HG02610 (cell line): Measurements from ENCODE around the gene CASP8.

ENCODE experiments used
- ATAC-seq: cut with Tn5 transposase; IDR thresholded peaks from one replicate; pipeline ENCODE4 v1.9.1; 2021; ENCODE audit warnings: mild to moderate bottlenecking, moderate library complexity; ENCODE audit not compliant: unreplicated experiment

Gene CASP8

DNA sequence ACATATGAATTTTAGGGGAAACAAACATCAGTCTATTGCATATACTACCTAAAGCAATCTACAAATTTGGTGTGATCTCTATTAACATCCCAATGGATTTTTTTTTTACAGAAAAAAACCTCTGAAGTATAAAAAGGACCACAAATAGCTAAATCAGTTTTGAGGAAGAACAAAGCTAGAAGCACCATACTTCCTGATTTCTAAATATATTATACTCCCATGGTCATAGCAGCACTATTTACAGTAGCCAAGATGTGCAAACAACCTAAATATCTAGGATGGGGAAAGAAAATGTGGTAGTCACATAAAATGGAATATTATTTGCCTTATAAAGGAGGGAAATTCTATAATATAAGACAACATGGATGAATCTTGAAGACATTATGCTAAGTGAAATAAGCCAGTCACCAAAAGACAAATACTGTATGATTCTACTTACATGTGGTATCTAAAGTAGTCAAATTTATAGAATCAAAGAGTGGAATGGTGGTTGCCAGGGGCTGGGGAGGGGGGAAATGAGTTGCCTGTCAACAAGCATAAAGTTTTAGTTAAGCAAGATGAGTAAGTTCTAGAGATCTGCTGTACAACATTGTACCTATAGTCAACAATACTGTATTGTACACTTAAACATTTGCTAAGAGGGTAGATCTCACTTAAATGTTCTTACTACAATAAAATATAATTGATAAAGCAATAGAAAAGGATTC, 17.6 kb upstream of the CASP8 start:
- ATAC-seq: no peak

DNA sequence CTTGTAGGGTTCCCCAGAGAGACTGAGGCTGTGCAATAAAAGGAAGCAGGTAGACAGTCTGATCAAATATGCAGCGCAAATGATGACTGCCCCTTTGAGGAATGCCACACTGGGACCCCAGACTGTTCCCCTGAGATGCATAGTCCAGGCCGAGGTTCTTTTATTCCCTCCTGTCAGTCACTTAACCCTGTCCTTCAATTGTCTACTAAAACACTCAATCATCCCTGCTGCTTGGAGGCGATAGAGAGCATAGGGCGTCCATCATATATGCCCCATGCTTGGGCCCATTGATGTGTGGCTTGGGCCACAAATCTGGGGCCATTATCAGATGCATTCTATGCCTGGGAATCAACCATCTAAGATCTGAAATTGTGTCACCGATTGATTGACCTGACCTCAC, 15.5 kb upstream of the CASP8 start:
- ATAC-seq: no peak

DNA sequence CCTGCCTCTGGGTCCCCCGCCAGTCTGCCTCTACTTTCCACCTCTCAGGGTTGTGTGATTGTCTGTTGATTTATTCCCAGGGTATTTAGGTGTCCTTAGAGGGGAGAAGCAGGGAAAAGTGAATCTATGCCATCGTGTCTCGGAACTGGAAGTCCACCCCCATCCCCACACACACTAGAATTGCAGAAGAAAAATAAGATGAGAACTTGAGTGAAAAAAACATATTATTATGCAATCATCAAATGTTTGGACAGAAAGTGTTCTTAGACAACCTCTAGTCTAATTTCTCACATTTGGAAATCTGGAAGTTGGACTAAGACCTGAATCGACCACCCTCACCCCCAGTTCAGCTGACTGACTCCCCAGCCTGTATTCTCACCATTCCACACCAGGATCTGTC, 14.1 kb upstream of the CASP8 start:
- ATAC-seq: no peak

DNA sequence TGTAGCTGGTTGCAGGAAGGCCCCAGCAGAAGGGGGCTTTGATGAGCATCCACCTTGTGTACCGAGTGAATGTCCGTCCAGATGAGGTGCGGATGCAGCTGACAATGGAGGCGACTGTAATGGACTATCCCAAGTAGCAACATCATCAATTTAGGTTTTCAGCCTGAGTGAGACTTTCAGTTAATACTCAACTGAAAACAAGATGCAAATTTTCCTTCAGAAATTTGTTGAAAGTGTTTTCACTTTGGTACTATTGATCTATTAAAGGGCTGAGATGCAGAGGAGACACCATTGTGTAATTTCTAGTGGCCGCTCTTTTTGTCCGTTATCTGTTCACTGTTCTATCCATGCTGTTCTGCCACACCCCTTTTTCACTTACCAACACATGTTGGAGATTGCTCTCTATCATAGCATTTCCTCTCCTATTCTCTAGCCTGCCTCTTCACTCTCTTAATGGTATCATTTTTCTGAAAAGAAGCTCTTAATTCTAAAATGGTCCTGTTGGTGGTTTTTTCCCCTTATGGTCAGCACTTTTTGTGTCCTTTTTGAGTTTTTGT, 12.0 kb upstream of the CASP8 start:
- no peak for ATAC-seq

- no peak for ATAC-seq
Observed at GRCh38 chr2:201249889-201250288, 10.4 kb upstream of the CASP8 start.

DNA sequence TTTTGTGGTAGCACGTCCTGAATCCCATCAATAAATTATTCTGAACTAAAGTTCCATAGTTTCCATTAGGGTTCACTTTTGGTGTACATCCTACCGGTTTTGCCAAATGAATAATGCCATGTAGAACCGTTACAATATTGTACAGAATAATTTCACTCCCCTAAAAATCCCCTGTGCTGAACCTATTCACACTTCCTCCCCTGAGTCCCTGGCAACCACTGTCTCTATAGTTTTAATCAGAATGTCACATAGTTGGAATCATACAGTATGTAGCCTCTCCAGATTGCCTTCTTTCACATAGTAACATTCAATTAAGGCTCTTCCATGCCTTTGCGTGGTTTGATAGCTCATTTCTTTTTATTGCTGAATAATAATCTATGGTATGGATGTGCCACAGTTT, 9.6 kb upstream of the CASP8 start:
- no peak for ATAC-seq

GRCh38 chr2:201254081-201254730, 6.1 kb upstream of the CASP8 start:
- ATAC-seq: no peak

DNA sequence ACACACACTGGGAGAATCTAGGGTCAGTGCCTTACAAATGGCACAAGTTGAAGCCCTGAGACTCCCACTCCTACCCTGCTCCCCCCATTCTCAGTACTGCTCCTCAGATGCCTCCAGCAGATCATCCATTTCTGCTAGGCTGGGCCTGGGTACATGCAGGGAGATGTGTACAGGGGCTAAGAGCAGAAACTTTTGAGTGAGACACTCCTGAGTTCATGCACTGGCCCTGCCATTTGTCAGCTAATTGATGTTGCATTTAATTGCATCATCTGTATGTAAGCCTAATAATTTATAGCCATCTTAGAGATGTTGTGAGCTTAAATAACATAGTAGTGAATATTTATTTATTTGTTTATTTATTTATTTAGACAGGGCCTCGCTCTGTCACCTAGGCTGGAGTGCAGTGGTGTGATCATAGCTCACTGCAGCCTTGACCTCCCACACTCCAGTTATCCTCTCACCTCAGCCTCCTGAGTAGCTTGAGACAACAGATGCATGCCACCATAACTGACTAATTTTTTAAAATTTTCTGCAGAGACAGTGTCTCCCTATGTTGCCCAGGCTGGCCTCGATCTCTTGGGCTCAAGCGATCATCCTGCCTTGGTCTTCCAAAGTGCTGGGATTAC, 4.8 kb upstream of the CASP8 start:
- no peak for ATAC-seq

DNA sequence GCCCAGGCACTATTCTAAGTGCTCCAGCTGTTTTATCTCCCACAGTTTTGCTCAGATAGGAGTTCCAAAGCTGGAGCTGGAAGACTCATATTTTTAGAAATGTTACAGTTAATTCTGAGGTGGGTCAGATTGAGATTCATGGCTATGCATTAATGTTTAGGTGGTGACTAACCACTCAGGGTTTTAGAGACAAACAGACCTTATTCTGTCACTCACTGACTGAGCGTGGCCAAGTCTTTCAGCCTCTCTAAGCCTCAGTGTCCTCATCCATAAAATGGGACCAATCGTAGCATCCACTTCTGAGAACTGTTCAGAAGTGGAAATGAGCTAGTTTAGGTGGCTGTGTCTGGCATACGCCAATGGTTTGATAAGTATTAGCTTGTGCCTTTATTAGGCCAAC, 4.3 kb upstream of the CASP8 start:
- ATAC-seq: no peak

- ATAC-seq: peak; percentile 56
Observed at GRCh38 chr2:201257381-201257955, 2.9 kb upstream of the CASP8 start.

GRCh38 chr2:201257956-201258665, 2.2 kb upstream of the CASP8 start:
- ATAC-seq: peak; percentile 58

- ATAC-seq: no peak
Observed at GRCh38 chr2:201258666-201259615, 1.4 kb upstream of the CASP8 start.

GRCh38 chr2:201261471-201261870, 1.1 kb downstream of the CASP8 start:
- no peak for ATAC-seq

DNA sequence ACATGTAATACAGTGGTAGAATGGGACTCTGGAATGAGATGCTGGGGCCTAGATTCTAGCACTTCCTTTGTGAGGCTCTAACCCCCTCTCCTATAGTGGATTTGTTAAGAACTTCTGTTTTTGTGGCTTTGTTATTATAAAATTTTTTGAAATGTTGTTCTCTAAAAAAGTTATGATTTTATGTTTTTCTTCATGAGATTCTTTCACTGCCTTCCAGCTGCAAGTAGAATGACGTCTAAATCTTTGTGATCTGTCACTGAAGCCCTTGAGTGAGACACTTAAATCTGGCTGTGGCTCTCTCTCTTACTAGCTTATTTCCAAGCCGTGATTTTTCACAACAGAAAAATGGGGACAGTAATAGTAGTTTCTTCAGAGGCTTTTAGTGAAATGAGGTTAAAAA, 1.6 kb downstream of the CASP8 start:
- no peak for ATAC-seq

- no peak for ATAC-seq
Observed at GRCh38 chr2:201262718-201263117, 2.4 kb downstream of the CASP8 start.

DNA sequence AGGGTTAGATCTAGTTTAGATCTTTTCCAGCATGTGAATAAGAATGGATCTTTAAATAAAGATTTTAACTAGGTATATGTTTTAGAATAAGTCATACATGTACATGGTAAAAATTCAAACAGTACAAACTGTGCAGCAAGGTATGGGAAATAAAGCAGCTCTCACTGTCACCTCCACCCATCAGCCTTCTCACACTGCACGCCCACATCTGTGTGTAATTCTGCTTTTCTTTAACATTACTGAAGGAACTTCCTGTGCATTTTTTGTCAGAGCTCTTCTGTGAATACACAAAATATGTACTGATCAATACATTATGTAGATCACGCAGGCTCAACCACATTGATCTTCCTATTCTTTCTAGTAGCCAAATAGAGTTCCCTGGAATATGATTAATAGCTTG, 3.4 kb downstream of the CASP8 start:
- ATAC-seq: no peak

DNA sequence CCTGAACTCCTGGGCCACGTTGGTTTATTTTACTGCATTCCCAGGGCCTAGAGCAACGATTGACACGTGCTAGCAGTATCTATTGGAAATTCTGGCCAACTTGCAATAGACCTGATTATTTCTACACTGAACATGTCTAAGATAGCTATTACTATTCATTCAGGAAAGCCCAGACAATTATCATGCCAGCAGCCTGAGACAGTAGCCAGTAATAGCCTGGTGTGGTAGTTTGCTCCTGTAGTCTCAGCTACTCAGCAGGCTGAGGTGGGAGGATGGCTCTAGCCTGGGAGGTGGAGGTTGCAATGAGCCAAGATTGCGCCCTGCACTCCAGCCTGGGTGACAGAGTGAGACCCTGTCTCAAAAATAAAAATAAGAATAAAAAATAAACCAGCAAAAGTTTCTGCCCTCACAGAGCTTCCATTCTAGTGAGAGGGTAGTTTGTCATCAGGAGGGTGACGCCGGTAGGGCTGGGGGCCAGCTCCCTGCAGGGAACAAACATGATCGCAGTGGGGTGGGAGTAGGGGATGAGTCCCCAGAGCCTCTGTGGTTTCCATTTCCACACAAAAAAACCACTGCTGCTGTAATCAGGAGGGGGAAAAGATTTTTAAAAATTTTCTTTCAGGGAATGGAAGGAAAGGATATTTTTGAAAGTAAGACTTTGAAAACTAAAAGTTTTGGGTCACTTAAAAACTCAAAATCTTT, 4.3 kb downstream of the CASP8 start:
- no peak for ATAC-seq

- no peak for ATAC-seq
Observed at GRCh38 chr2:201266629-201267028, 6.3 kb downstream of the CASP8 start.

GRCh38 chr2:201267278-201268030, 7.1 kb downstream of the CASP8 start:
- ATAC-seq: no peak
